Central memory CD4-positive, alpha-beta T cell (primary cell): Measurements from ENCODE around the gene CRYBA2.
A peak's percentile ranks its signal among the peaks of the same experiment; 100 is the strongest.

Experiments used
- DNase-seq: peaks from one replicate; pipeline ENCODE4 v3.0.0; 2022

The CRYBA2 gene

DNA sequence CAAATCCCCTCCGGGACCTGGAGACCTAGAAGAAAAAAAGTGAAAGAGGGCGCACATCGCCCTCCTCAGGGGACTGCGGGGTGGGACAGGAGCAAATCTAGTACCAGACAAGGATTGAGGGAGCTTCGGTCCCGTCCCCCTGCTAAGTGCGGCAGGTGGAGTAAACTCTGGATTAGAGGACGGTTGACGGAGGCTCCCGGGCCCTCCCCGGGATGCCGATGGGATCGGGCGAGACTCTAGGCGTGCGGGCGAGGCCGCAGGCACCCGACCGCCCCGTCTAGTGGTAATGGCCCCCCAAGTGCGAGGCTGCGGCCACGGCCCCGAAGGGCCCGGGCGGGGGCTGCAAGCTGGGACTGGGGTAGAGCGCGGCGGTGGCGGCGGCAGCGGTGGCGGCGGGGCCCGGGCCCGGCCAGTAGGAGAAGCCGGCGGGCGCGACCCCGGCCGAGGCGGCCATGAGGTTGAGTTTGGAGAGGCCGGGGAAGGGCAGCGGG lies 11.8 kb downstream of the CRYBA2 start:
- no peak for DNase-seq

DNA sequence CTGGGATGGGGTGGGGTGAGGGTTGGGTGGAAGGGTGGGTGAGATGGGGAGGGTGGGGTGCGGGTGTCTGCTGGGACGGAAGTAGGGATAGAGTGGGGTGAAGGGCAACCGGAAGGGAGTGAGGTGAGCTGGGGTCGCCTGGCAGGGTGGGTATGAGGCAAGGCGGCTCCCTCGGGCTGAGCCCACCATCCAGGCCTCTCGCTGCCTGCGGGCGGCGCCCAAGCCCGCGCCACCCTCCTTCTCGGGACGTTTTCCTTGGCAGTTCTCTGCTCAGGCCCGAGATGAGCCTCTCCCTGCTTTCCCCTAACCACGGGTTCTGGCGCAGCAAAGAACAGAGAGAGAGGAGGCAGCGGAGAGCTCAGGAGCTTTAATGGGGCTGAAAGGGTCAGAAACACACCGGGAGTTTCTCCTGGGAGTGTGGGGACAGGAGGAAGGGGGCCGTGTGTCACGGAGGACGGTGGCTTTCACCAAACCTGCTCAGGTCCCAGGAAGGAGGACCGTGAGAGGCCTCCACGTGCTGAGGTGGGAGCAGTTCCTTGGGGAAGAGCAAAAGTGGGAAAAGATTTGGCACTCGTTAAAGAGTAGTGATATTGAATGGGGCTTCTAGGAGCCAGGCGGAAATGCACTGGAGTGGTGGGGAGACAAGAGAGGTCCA lies 12.4 kb downstream of the CRYBA2 start:
- no peak for DNase-seq

DNA sequence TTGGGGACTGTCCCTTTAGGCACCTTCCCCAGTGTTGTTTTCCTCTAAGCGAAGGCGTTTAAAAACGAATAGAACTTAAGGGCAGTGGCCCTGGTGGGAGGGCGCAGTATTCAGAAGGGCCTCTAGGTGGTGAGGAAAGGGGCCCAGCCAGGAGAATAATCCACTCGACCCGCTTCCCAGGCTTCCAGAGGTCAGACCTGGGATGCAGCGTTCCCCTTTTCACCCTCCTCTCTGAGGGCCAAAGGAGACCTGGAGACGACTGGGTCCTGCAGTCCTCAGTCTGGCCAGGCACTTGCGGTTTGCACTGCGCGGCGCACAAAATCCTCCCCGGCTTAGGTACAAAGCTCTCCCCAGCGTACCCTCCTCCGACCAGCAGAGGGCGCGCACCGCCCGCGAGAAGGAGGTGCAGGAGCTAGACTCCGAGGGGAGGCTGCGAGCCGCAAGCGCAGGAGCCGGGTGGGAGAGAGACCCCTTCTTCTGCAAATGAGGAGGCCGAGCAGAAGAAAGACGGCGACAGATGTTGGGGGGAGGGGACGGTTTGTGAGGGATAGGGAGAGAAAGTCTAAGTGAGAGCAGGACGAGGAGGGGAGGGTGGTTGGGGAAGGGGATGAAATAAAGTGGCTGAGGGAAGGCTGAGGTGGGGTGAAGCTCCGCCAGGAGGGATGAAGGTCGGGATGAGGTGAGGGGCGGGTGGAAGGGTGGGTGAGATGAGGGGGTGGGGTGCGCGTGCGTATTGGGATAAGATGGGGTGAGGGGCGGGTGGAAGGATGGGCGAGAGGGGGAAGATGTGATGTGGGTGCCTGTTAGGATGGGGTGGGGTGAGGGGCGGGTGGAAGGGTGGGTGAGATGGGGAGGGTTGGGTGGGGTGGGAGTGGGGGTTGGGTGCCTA lies 13.1 kb downstream of the CRYBA2 start:
- peak; percentile 74 for DNase-seq

DNA sequence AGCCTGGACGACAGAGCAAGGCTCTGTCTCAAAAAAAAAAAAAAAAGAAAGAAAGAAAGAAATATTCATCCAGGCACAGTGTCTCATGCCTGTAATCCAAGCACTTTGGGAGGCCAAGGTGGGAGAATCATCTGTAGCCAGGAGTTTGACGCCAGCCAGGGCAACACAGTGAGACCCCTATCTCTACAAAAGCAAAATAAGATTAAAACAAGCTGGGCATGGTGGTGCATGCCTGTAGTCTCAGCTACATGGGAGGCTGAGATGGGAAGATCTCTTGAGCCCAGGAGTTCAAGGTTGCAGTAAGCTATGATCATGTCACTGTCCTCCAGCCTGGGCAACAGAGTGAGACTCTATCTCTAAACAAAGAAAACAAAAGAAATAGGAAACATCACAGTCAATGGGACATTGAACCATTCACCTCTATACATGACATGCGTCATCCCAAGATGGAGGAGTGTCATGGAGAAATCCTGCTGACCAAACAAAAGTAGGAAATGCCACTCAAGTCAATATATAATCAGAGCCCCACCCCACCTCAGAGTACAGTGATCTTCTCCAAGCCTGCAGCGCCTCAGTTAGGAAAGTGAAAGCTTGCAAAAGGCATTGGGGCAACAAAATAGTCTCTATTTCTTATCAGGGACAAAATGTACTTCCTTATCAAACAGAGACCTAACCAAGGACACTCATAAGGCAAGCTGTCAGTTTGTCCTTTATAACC lies 18.0 kb downstream of the CRYBA2 start:
- DNase-seq: no peak

DNA sequence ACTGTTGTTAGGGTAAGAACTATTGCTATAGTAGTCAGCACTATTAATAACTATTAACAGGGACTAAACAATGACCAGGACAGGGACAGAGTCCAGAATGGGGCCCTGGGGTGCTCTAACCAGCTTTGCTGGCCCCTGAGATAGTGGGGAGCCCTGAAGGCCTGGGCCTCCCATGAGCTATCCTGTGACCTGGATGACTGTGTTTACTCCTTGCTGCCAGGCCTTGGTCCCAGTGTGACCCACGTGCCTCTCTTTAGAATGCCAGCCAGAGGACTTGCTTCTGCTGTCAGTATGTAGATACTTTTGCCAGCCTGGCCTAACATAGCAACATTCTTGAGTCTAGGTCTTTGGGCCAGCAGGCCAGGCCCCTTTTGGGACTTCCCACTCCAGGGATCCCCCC lies 22.3 kb downstream of the CRYBA2 start:
- no peak for DNase-seq

DNA sequence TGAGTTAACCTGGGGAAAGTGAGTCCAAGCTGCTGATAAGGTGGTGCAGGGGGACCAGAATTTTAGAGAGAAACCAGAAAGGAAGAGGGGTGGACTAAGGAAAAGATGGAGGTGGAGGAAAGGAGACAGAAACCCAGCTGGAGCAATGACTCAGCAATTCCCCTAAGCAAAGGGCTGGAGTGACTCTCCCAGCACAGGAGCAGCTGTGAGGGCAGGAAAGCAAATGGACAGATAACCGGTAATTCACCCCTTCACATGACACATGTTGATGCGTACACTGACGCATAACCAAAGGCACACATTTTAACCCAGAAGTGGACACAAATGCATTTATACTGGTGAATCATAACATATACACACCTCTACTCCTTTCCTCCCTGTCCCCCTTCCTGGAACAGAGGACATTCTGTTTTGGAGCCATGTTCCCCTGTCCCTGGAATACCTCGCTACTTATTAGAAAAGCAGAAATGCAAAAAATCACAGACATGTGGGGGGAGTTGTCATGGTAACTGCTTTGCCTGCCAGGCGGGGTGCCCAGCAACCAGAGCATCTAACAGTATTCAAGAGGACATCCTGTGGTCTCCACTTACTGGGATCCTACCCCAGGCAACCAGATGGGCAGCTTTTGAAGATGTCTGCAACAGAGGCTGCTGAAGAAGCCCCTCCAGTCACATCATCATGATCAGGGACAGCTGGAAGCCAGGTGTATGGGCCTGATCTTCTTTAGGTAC lies 29.0 kb downstream of the CRYBA2 start:
- DNase-seq: no peak

DNA sequence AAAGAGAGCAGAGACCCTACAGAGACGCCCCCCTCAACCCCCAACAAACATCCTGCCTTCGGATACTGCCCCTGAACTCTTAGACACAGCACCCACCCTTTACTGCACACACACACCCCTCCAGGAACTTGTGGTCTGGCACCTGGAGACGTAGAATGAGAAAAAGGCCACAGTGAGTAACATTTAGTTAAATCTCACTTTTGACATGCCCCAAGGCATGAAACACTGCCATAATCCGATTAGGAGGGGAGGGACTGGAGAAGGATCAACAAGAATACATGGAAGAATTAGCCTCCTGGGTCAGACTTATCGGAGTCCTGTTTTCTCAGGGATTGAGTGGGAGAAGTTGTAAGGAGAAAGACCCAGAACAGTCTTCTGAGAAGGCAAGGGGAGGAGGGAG lies 29.6 kb downstream of the CRYBA2 start:
- no peak for DNase-seq

DNA sequence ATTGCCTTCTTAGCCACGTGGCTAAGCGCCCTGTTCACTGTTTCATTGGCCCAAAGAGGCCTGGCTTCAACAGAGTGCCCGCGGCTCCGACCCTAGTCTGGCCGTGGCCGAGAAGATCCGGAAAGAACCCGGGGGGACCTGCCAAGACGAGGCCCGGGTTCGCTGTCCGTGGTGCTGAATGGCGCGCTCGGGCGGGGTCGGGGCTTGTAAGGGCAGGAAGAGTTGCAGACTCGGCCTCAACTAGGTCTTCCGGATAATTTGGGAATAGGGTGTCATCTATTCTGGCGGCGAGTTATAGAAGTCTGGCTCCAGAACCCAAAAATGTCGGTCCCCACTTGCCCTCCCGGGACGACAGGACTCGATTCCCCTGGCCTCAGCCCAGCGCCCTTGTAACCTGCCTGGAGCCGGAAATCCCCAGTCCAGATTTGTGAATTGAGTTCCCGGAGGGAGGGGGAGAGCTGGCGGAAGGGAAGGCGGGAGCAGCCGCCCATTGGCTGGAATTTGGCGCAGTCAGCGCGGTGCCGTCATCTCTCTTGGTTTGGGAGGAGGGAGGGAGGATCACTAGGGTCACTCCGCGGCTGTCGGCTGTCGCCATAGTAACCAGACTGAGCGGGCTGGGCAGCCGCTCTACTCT lies 30.2 kb downstream of the CRYBA2 start:
- DNase-seq: peak; percentile 39

DNA sequence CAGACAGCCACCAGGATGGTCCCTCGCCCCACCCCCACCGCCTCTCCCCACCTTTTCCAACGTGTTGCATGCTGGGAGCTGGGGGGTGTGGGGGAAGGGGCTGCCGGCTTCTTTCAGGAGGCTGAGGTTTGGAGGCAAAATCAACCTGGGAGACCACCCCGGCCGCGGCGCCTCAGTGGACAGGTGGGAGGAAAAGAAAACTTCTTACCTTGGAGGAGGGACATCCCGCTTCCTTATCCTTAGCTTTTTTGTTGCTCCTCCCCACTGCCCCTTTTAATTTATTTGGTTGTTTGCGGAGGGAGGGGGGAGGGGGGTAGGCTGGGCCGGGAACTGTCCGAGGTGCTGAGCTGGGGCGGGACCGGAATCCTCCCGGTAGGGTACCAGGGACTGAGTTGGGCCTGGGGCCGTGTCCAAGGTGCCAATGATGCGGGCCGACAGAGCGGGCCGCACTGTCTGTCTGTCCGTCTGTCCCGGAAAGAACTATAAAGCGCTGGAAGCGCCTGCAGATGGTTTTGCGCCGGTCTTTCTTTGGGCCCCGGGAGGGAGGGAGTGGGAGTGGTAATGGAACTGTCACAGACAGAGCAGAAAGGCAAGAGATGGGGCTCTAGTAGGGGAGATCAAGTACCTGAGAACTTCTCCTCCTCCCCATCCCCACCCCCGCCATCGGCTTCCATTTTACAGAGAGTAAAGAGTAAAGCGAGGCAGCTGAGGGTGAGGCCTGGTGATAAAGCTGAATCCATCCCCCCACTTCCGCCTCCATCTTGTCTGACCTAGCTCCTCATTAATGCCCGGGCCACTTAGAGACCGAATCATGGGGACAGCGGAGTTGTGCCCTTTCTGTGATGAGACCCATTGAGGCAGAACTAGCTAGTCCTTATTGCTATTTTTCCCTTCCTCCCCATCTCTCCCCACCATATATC lies 31.3 kb downstream of the CRYBA2 start:
- no peak for DNase-seq

DNA sequence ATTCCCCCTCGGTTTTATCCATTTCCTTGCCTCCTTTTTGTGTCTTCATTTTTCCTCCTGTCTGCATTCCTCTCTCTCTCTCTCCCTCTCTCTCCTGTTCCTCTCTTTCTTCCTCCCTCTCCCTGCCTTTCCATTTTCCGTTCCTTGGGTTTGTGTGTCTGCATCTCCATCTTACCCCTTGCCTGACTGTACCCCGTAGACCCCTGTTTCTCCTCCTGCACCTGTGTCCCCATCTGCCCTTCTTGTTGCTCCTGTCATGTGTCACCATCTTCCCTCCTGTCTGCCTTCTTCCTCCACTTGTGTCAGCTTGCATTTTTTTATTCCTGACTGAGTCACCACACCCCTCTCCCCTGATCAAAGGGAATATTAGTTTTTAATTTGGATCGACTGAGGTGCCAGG lies 32.0 kb downstream of the CRYBA2 start:
- no peak for DNase-seq

DNA sequence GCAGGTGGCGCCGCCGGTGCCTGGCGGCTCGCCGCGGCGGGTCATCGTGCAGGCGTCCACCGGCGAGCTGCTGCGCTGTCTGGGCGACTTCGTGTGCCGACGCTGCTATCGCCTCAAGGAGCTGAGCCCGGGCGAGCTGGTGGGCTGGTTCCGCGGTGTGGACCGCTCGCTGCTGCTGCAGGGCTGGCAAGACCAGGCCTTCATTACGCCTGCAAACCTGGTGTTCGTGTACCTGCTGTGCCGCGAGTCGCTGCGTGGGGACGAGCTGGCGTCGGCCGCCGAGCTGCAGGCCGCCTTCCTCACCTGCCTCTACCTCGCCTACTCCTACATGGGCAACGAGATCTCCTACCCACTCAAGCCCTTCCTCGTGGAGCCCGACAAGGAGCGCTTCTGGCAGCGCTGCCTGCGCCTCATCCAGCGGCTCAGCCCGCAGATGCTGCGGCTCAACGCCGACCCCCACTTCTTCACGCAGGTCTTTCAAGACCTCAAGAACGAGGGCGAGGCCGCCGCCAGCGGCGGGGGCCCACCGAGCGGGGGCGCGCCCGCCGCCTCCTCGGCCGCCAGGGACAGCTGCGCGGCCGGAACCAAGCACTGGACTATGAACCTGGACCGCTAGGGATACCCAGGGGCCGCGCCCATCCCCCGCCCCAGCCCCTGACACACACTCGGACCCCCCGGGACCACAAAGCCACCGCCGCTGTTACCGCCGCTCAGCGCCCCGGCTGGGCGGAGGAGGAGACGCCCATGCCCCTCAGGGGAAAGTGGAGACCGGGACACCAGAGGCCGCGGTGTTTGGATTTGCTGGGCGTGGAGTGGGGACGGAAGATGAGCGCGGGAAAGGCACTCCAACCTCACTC lies 32.7 kb downstream of the CRYBA2 start:
- no peak for DNase-seq

DNA sequence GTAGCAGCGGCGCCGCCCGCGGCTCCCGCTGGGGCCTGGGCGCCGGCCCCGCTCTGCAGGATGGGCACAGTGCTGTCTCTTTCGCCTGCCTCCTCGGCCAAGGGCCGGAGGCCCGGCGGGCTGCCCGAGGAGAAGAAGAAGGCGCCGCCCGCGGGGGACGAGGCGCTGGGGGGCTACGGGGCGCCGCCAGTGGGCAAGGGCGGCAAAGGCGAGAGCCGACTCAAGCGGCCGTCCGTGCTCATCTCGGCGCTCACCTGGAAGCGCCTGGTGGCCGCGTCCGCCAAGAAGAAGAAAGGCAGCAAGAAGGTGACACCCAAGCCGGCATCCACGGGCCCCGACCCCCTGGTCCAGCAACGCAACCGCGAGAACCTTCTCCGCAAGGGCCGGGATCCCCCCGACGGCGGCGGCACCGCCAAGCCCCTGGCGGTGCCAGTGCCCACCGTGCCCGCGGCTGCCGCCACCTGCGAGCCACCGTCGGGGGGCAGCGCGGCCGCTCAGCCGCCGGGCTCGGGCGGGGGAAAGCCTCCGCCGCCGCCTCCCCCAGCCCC lies 33.4 kb downstream of the CRYBA2 start:
- DNase-seq: no peak

DNA sequence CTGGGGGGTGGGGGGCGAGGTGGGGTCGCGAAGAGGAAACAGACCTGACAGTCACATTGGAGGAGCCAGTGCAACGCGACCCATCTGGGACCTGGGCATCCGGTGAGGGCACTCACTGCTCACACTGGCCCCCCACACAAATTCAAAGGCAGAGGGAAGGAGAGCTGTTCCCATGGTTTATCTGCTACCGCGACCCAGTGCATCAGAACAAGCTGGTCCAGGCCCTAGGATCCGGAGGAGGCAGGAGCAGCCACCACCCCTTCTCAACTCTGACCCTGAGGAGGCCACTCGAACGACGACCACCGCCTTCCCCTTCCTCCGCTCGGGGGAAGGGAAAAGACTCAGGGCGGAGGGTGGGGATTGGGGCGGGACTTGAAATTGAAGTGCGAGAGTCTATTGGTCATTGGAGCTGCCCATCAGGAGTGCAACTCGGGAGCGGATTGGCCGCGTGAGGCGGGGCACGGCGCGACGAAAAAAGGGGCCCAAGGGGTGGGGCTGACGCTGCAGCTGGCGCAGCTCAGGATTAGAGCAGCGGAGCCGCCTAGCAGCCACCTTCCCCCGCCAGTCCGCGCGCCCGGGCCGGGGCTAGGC lies 34.0 kb downstream of the CRYBA2 start, which contains the start of gene CDK5R2:
TSS of gene CDK5R2 (plus strand) at position 526 of the 591 bp plus-strand sequence. CDS start 155 bp downstream, outside the sequence.
- DNase-seq: peak; percentile 44

DNA sequence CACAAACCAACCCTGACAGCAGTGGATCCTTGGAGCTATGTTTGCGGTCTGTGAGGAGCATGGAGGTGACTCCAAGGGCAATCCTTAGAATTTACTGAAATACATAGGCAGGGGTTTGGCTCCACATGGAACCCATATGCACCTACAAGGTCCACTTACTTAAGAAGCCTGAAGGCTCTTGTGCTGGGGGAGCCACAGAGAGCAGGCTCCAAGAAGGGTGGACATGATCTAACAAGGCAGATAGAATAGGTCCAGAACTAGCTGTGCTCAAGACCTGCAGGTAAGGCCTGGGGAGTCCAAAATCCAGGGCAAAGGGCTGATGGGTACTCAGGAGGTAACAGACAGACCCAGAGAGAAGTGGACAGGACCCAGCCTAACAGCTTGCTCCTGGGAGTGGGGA lies 34.9 kb downstream of the CRYBA2 start:
- no peak for DNase-seq

DNA sequence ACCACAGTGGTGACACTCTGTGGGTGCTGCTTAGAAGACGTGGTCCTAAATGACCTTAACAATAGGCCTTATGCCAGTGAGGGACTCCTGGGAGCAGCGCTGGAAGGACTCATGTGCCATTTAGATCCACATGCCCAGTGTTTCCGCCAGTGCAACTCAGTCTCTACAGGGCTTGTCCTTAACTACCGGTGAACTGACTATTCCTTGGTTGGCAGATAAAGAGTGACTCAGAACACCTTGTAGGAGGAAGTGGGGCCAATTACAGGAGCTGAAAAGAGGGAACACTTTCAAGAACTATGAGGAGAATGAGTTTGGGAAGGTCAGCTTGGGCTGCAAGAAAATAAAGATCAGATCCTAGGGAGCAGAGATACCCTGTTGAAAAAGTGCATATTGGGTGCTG lies 35.6 kb downstream of the CRYBA2 start:
- no peak for DNase-seq

DNA sequence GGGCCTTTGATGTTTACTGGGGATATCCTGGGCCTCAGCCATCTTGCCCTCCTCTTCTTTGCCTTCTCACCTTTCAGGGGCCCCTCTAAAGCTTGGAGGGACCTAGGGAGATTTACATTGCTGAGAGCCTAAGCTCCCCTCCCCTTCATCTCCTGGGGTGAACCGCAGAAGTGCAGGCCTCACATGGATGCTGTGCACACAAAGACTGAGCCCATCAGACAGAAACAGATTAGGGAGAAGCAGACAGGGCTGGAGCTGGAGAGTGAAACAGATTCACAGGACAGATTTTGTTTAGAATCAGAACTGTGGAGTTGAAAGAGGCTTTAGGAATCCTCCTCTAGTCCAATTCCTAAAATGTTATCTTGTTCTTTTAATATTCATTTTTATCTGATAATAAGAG lies 37.2 kb downstream of the CRYBA2 start:
- DNase-seq: no peak

DNA sequence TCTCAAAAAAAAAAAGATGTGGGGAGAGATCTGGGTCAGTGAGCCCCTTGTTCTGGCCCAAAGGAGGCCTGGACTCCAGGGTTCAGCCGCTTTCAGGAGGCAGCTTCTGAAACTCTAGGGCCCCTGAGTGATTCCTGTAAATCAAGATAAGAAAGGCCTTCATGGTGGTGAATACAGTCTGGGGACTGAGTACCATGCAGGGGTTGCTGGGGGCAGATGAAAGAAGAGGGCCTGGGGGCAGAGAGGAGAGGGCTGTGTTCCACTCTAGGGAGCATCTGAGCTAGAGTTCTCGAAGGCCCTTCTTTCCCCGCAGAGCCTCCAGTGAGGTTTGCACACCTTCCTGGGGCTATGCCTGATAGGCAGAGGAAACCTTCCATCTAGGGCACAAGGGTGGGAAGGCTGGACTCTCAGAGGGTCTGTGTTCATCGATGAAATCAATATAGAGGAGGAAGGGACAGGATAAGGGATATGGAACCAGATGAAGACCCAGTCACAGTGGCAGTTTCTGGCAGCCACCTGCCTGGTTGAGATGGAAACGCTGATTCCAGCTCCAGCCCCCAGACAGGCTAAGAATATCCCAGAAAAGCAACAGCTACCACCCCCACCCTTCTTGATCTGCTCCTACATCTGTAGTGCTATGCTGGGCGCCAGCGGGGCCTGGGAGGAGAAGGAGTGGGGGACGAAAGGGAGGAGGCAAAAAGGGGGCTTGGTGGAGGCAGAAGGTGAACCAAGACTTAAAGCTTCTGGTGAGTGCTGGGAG lies 38.5 kb downstream of the CRYBA2 start:
- no peak for DNase-seq

DNA sequence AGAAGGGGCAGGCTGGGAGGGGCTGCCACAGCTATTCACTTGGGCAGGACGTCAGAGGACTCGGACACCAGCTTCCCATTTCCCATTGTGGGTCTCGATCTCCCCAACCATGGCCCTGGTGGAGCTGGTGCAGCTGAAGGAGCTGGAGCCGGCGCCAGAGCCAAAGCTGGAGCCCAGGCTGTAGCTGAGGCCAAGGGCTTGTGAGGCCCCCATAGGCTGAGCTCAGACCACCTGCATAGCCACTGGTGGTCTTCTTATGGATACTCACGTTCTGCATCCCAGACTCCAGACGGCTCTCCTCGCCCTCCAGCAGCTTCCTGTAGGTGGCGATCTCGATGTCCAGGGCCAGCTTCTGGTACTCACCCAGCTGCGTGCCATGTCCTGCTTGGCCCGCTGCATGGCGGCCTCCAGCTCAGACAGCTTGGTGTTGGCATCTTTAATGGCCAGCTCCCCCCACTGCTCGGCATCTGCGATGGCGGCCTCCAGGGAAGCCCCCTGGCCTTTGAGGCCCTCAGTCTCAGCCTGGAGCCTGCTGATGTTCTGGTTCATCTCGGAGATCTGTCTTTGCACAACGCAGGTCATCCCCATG lies 39.8 kb downstream of the CRYBA2 start:
- DNase-seq: no peak
